ENCODE measurements around the gene GRB10.
A peak's percentile ranks its signal among the peaks of the same experiment; 100 is the strongest.

GRB10 gene

GRCh38 chr7:50729962-50730361, 52.7 kb downstream of the GRB10 start:
- DNase-seq (ENCODE audit: extremely low spot score) = no peak
- CTCF ChIA-PET = no interaction called here
- POLR2A ChIA-PET = no interaction called here
- TF ChIP-seq L3MBTL2 (conservative IDR thresholded peaks at IDR 0.05) = no peak
- TF ChIP-seq HDGF (IDR thresholded peaks at IDR 0.05; ENCODE audit: borderline replicate concordance) = no peak
- TF ChIP-seq SP1 (IDR thresholded peaks at IDR 0.05) = no peak
- TF ChIP-seq FOXM1 (IDR thresholded peaks at IDR 0.05; ENCODE audit: borderline replicate concordance) = no peak
- no peak for TF ChIP-seq SUZ12 (IDR thresholded peaks at IDR 0.05)
- no peak for TF ChIP-seq NFRKB (IDR thresholded peaks at IDR 0.05)
- no peak for TF ChIP-seq ELF4 (IDR thresholded peaks at IDR 0.05)
- no peak for TF ChIP-seq TARDBP (IDR thresholded peaks at IDR 0.05)
- no peak for TF ChIP-seq BHLHE40 (IDR thresholded peaks at IDR 0.05; ENCODE audit: borderline replicate concordance)
- TF ChIP-seq LEF1 (IDR thresholded peaks at IDR 0.05; ENCODE audit: borderline replicate concordance) = no peak
- no peak for TF ChIP-seq FOXK2 (IDR thresholded peaks at IDR 0.05)
- TF ChIP-seq ARNT (IDR thresholded peaks at IDR 0.05) = no peak
- TF ChIP-seq FOXA1 (IDR thresholded peaks at IDR 0.05) = no peak
- TF ChIP-seq, protein P1, sequence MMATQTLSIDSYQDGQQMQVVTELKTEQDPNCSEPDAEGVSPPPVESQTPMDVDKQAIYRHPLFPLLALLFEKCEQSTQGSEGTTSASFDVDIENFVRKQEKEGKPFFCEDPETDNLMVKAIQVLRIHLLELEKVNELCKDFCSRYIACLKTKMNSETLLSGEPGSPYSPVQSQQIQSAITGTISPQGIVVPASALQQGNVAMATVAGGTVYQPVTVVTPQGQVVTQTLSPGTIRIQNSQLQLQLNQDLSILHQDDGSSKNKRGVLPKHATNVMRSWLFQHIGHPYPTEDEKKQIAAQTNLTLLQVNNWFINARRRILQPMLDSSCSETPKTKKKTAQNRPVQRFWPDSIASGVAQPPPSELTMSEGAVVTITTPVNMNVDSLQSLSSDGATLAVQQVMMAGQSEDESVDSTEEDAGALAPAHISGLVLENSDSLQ (IDR thresholded peaks at IDR 0.05) = no peak

DNA sequence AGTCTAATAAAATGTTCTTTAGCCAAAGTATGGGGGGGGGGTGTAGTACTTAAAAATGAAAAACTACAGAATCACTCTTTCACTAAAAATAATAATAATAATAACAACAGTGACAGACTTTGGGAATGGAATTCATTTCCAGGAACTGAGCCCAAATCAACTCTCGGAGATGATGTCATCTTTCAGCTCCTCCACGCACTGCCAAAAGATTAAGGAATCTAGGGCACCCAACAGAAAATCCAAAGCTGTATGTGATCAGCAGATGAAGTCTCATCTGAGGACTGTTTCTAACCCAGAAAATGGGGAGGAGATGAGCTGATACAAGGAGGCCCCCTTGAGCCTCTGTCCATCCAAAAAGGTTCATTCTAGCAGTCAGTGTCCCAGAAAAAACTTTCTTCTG, 54.5 kb downstream of the GRB10 start:
- ChIA-PET POLR2A (no interaction called here), CTCF (no interaction called here)
- DNase-seq (ENCODE audit: extremely low spot score) = no peak
- TF ChIP-seq ELF4 (IDR thresholded peaks at IDR 0.05) (no peak), CTBP1 (IDR thresholded peaks at IDR 0.05; ENCODE audit: borderline replicate concordance) (no peak), BHLHE40 (IDR thresholded peaks at IDR 0.05; ENCODE audit: borderline replicate concordance) (no peak), FOXK2 (IDR thresholded peaks at IDR 0.05) (no peak), HDGF (IDR thresholded peaks at IDR 0.05; ENCODE audit: borderline replicate concordance) (no peak), NFRKB (IDR thresholded peaks at IDR 0.05) (no peak), SP1 (IDR thresholded peaks at IDR 0.05) (no peak), LEF1 (IDR thresholded peaks at IDR 0.05; ENCODE audit: borderline replicate concordance) (no peak), FOXM1 (IDR thresholded peaks at IDR 0.05; ENCODE audit: borderline replicate concordance) (no peak), TARDBP (IDR thresholded peaks at IDR 0.05) (no peak), ARNT (IDR thresholded peaks at IDR 0.05) (no peak), L3MBTL2 (conservative IDR thresholded peaks at IDR 0.05) (no peak), SUZ12 (IDR thresholded peaks at IDR 0.05) (no peak), ZNF384 (IDR thresholded peaks at IDR 0.05) (no peak), FOXA1 (IDR thresholded peaks at IDR 0.05) (no peak)
- TF ChIP-seq, protein P1 (IDR thresholded peaks at IDR 0.05) = no peak

DNA sequence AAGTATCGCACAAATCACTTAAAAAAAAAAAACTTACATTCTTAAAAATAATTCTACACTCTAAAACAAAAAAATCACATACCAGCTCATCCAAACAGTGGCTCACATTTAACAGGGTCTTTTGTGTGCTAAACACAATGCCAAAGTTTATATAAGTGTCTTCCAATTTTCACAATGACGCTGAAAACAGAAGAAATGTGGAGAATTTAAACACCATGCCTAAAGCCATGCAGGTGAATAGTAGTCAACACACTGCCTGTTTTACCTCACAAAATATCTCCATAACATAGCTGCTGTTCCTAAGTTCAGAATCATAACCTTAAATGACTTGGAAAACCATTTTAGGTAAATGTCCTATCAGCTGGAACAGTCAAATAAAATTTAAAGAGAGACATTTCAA, 55.0 kb downstream of the GRB10 start:
- POLR2A ChIA-PET = no interaction called here

GRCh38 chr7:50727072-50727471, 55.6 kb downstream of the GRB10 start:
- POLR2A ChIA-PET = no interaction called here
- TF ChIP-seq, protein P1 (IDR thresholded peaks at IDR 0.05) = peak; percentile 59
- TF ChIP-seq NFRKB (IDR thresholded peaks at IDR 0.05) = no peak
- CTCF ChIA-PET = no interaction called here
- no peak for DNase-seq (ENCODE audit: extremely low spot score)

More for the DNA sequence above, 55.0 kb downstream of the GRB10 start:
- TF ChIP-seq SUZ12 (IDR thresholded peaks at IDR 0.05) = no peak
- TF ChIP-seq LEF1 (IDR thresholded peaks at IDR 0.05; ENCODE audit: borderline replicate concordance) = no peak
- TF ChIP-seq FOXA1 (IDR thresholded peaks at IDR 0.05) = no peak
- TF ChIP-seq FOXK2 (IDR thresholded peaks at IDR 0.05) = no peak
- TF ChIP-seq L3MBTL2 (conservative IDR thresholded peaks at IDR 0.05) = no peak
- TF ChIP-seq ELF4 (IDR thresholded peaks at IDR 0.05) = no peak
- TF ChIP-seq SP1 (IDR thresholded peaks at IDR 0.05) = no peak
- TF ChIP-seq CTBP1 (IDR thresholded peaks at IDR 0.05; ENCODE audit: borderline replicate concordance) = no peak
- TF ChIP-seq HDGF (IDR thresholded peaks at IDR 0.05; ENCODE audit: borderline replicate concordance) = no peak
- TF ChIP-seq TARDBP (IDR thresholded peaks at IDR 0.05) = no peak
- no peak for TF ChIP-seq NFRKB (IDR thresholded peaks at IDR 0.05)
- TF ChIP-seq FOXM1 (IDR thresholded peaks at IDR 0.05; ENCODE audit: borderline replicate concordance) = no peak
- no peak for TF ChIP-seq ARNT (IDR thresholded peaks at IDR 0.05)
- TF ChIP-seq BHLHE40 (IDR thresholded peaks at IDR 0.05; ENCODE audit: borderline replicate concordance) = no peak
- no peak for TF ChIP-seq ZNF384 (IDR thresholded peaks at IDR 0.05)
- CTCF ChIA-PET = no interaction called here
- DNase-seq (ENCODE audit: extremely low spot score) = no peak

DNA sequence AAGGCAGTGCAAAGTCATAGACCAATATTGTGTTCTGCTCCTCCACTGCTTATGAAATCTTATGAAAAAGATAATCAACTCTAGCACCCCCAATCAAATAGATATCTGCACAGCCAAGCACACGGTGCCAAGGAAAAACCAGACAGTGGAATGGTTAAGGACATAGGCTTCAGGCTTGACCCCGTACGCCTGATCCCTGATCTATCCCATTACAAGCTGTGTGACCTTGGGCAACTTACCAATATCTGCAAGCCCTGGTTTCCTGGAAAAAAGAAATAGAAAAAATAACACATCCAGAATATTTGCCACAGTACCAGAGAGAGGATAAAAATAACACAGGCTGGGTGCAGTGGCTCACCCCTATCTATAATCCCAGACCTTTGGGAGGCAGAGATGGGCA, 56.9 kb downstream of the GRB10 start:
- CTCF ChIA-PET = no interaction called here
- DNase-seq (ENCODE audit: extremely low spot score) = no peak
- no peak for TF ChIP-seq TARDBP (IDR thresholded peaks at IDR 0.05)
- no peak for TF ChIP-seq L3MBTL2 (conservative IDR thresholded peaks at IDR 0.05)
- TF ChIP-seq ZNF384 (IDR thresholded peaks at IDR 0.05) = no peak
- TF ChIP-seq FOXA1 (IDR thresholded peaks at IDR 0.05) = no peak
- TF ChIP-seq ARNT (IDR thresholded peaks at IDR 0.05) = no peak
- no peak for TF ChIP-seq SUZ12 (IDR thresholded peaks at IDR 0.05)
- no peak for TF ChIP-seq ELF4 (IDR thresholded peaks at IDR 0.05)
- TF ChIP-seq LEF1 (IDR thresholded peaks at IDR 0.05; ENCODE audit: borderline replicate concordance) = no peak
- no peak for TF ChIP-seq FOXK2 (IDR thresholded peaks at IDR 0.05)
- POLR2A ChIA-PET = no interaction called here

GRCh38 chr7:50724526-50725520, 57.9 kb downstream of the GRB10 start:
- CTCF ChIA-PET = no interaction called here
- POLR2A ChIA-PET = no interaction called here
- TF ChIP-seq CTBP1 (IDR thresholded peaks at IDR 0.05; ENCODE audit: borderline replicate concordance) (no peak), TARDBP (IDR thresholded peaks at IDR 0.05) (no peak), FOXM1 (IDR thresholded peaks at IDR 0.05; ENCODE audit: borderline replicate concordance) (no peak), L3MBTL2 (conservative IDR thresholded peaks at IDR 0.05) (no peak), SUZ12 (IDR thresholded peaks at IDR 0.05) (no peak), ARNT (IDR thresholded peaks at IDR 0.05) (no peak), FOXK2 (IDR thresholded peaks at IDR 0.05) (no peak), BHLHE40 (IDR thresholded peaks at IDR 0.05; ENCODE audit: borderline replicate concordance) (no peak), NFRKB (IDR thresholded peaks at IDR 0.05) (no peak), HDGF (IDR thresholded peaks at IDR 0.05; ENCODE audit: borderline replicate concordance) (no peak)
- TF ChIP-seq, protein P1 (IDR thresholded peaks at IDR 0.05) = no peak
- DNase-seq (ENCODE audit: extremely low spot score) = no peak
